Measurements from ENCODE around the gene GALM.
"Not testable (repeated sequence)": the region's sequence is repeated elsewhere in the genome, so short reads cannot be mapped to it uniquely, and the experiment has no call there.

GALM gene

GRCh38 chr2:38713338-38713737 is 47.4 kb downstream of the GALM start:
- DNase-seq, result no peak

- not testable (repeated sequence) for DNase-seq
Observed at GRCh38 chr2:38714941-38715340, 49.0 kb downstream of the GALM start.

- DNase-seq, result no peak
Observed at GRCh38 chr2:38716185-38716584, 50.3 kb downstream of the GALM start.

GRCh38 chr2:38718601-38719000 is 52.7 kb downstream of the GALM start:
- DNase-seq, result no peak

GRCh38 chr2:38719706-38720105 is 53.8 kb downstream of the GALM start:
- no peak for DNase-seq

- DNase-seq, result no peak
Observed at GRCh38 chr2:38720613-38721241, 54.8 kb downstream of the GALM start.

- no peak for DNase-seq
Observed at GRCh38 chr2:38722271-38723061, 56.6 kb downstream of the GALM start.

GRCh38 chr2:38723173-38723572 is 57.3 kb downstream of the GALM start:
- DNase-seq, result no peak

- DNase-seq, result no peak
Observed at GRCh38 chr2:38727661-38728060, 61.7 kb downstream of the GALM start.

GRCh38 chr2:38728694-38729093 is 62.8 kb downstream of the GALM start:
- no peak for DNase-seq

- DNase-seq, result no peak
Observed at GRCh38 chr2:38731090-38731489, 65.2 kb downstream of the GALM start.

GRCh38 chr2:38731684-38732221 is 65.8 kb downstream of the GALM start:
- DNase-seq, result no peak

GRCh38 chr2:38733300-38733971 is 67.5 kb downstream of the GALM start:
- no peak for DNase-seq

GRCh38 chr2:38734299-38735058 is 68.6 kb downstream of the GALM start:
- DNase-seq, result no peak

- DNase-seq, result no peak
Observed at GRCh38 chr2:38735999-38736320, 70.0 kb downstream of the GALM start.

GRCh38 chr2:38737000-38737698 is 71.2 kb downstream of the GALM start:
- not testable (repeated sequence) for DNase-seq

- DNase-seq, result no peak
Observed at GRCh38 chr2:38737925-38738324, 72.0 kb downstream of the GALM start.

- DNase-seq, result no peak
Observed at GRCh38 chr2:38739524-38739923, 73.6 kb downstream of the GALM start.

GRCh38 chr2:38740851-38741731 is 75.2 kb downstream of the GALM start:
- DNase-seq, result peak; percentile 40

GRCh38 chr2:38742797-38743559 is 77.1 kb downstream of the GALM start:
- DNase-seq, result no peak
